HEK293 (cell line): ENCODE measurements around the gene KDR.

Experiments used
- KLF9 ChIP-seq: fragments of 450-650 bp; formaldehyde crosslinking; IDR thresholded peaks from 2 replicates; pipeline ENCODE4 v1.5.1; 2016; ENCODE audit warnings: missing biosample characterization, missing genetic modification characterization, low read depth
- TF ChIP-seq, protein P1 (sequence below): fragments of 450-650 bp; formaldehyde crosslinking; IDR thresholded peaks from 2 replicates; pipeline ENCODE4 v1.5.0; 2017; ENCODE audit warnings: missing biosample characterization, missing genetic modification characterization, borderline replicate concordance

DNA sequence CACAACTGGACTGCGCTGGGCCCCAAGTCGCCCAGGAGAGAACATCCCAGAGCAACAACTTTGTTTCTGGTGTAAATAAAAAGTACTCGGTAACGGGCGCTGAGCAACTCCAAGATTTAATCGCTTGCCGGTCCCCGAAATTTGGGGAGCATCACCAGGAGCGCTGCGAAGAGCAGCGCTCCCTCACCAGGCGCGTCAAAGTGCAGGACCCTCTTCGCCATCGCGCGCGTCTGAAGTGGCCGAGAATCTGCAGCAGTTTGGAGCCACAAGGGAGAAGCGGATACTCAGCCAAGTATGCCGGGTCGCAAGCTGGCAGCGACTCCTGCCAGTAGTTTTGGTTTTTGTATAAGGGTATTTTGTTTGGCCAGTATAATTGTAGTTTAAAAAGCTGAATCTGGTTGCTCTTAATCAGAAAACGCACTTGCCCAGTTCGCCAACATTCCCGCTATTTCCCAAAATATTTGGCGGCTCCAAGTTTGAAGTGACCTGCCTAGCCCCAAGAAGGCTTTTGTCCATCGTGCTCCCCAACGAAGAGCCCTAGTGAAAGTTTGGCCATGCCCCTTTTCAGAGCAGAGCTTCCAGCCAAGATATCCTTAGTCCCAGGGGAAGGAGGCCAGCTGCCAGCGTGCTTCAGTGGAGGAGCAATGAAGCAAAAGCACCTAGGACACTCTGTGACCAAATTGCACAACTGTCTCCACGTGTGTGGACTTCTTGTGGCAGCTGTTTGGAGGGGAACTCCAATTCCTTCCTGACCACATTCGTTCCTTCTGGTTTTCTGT lies 557 bp upstream of the KDR start:
- TF ChIP-seq, protein P1, sequence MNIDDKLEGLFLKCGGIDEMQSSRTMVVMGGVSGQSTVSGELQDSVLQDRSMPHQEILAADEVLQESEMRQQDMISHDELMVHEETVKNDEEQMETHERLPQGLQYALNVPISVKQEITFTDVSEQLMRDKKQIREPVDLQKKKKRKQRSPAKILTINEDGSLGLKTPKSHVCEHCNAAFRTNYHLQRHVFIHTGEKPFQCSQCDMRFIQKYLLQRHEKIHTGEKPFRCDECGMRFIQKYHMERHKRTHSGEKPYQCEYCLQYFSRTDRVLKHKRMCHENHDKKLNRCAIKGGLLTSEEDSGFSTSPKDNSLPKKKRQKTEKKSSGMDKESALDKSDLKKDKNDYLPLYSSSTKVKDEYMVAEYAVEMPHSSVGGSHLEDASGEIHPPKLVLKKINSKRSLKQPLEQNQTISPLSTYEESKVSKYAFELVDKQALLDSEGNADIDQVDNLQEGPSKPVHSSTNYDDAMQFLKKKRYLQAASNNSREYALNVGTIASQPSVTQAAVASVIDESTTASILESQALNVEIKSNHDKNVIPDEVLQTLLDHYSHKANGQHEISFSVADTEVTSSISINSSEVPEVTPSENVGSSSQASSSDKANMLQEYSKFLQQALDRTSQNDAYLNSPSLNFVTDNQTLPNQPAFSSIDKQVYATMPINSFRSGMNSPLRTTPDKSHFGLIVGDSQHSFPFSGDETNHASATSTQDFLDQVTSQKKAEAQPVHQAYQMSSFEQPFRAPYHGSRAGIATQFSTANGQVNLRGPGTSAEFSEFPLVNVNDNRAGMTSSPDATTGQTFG (tag by site-specific recombination): no peak
- no peak for TF ChIP-seq KLF9 (tag by site-specific recombination)
